ENCODE results near the gene IFNGR1. TPM values are rescaled to one million over a fixed set of nuclear protein-coding genes. Genes with fewer than 3 reads are reported as not detected.

IFNGR1 gene
- total and polyA plus RNA-seq, 2 experiments from 2014 or later = 22.8 to 23.2 TPM

GRCh38 chr6:137177611-137178010, 41.6 kb downstream of the IFNGR1 start:
- H3K4me2 ChIP-seq = no peak overlapping the region
- H3F3A ChIP-seq (replicated peaks; ENCODE audit: low read depth) = no peaks in the 10 kb centered on the region
- H3K27ac Mint-ChIP-seq = no peak overlapping the region
- H2AFZ ChIP-seq = no peak overlapping the region
- no peak overlapping the region for H3K4me3 Mint-ChIP-seq
- H3K27me3 ChIP-seq (ENCODE audit: insufficient read depth) = no peaks in the 10 kb centered on the region
- no peak for ATAC-seq
- no peak for TF ChIP-seq JUNB (IDR thresholded peaks at IDR 0.05; ENCODE audit: unreplicated experiment)
- no peaks in the 10 kb centered on the region for H4K20me1 ChIP-seq (replicated peaks; ENCODE audit: insufficient read depth)
- H3K27ac ChIP-seq (ENCODE audit: low read depth) = no peak overlapping the region
- H3K9me2 ChIP-seq (ENCODE audit: insufficient read depth) = peaks cover 10% of the 10 kb centered on the region; the same call in 1 of the 2 replicates
- DNase-seq (ENCODE audit: low spot score) = no peak
- peaks cover 2% of the 10 kb centered on the region for H3K27me3 Mint-ChIP-seq (ENCODE audit: insufficient read depth, low read depth, poor library complexity)
- H3K4me1 Mint-ChIP-seq = peaks cover 3% of the 10 kb centered on the region
- H3K79me2 ChIP-seq (replicated peaks; ENCODE audit: insufficient read depth) = no peaks in the 10 kb centered on the region
- peaks cover 8% of the 10 kb centered on the region for H3K36me3 ChIP-seq (ENCODE audit: insufficient read depth)
- peaks cover 59% of the 10 kb centered on the region for H3K9me3 Mint-ChIP-seq
- H3K36me3 Mint-ChIP-seq (ENCODE audit: low read depth) = peaks cover 28% of the 10 kb centered on the region; the same call in 2 of the 3 replicates
- H3K4me3 ChIP-seq = no peak overlapping the region
- peaks cover 5% of the 10 kb centered on the region for H3K4me1 ChIP-seq (ENCODE audit: insufficient read depth)

GRCh38 chr6:137176729-137177128, 42.5 kb downstream of the IFNGR1 start:
- Mint-ChIP-seq H3K9me3 (peaks cover 53% of the 10 kb centered on the region), H3K27ac (no peak overlapping the region), H3K36me3 (ENCODE audit: low read depth) (peaks cover 24% of the 10 kb centered on the region; the same call in 2 of the 3 replicates), H3K4me1 (peaks cover 12% of the 10 kb centered on the region), H3K27me3 (ENCODE audit: insufficient read depth, low read depth, poor library complexity) (peaks cover 2% of the 10 kb centered on the region), H3K4me3 (no peak overlapping the region)
- Histone ChIP-seq H3K36me3 (ENCODE audit: insufficient read depth) (peaks cover 5% of the 10 kb centered on the region; the same call in 1 of the 2 replicates), H3K9me2 (ENCODE audit: insufficient read depth) (peaks cover 10% of the 10 kb centered on the region; the same call in 1 of the 2 replicates), H3K4me2 (no peak overlapping the region), H3K79me2 (replicated peaks; ENCODE audit: insufficient read depth) (no peaks in the 10 kb centered on the region), H2AFZ (no peak overlapping the region), H3K27me3 (ENCODE audit: insufficient read depth) (no peaks in the 10 kb centered on the region), H3K4me3 (no peak overlapping the region), H3K4me1 (ENCODE audit: insufficient read depth) (peaks cover 14% of the 10 kb centered on the region), H3F3A (replicated peaks; ENCODE audit: low read depth) (no peaks in the 10 kb centered on the region), H3K27ac (ENCODE audit: low read depth) (no peak overlapping the region), H4K20me1 (replicated peaks; ENCODE audit: insufficient read depth) (no peaks in the 10 kb centered on the region)
- DNase-seq (ENCODE audit: low spot score) = no peak
- ATAC-seq = no peak
- TF ChIP-seq JUNB (IDR thresholded peaks at IDR 0.05; ENCODE audit: unreplicated experiment) (no peak), ZNF462 (CRISPR knock-in tag; IDR thresholded peaks at IDR 0.05) (no peak), REST (IDR thresholded peaks at IDR 0.05; ENCODE audit: unreplicated experiment) (no peak), CTCF (conservative IDR thresholded peaks at IDR 0.05; ENCODE audit: low read depth in 2 of 2) (no peak), EZH2phosphoT487 (IDR thresholded peaks at IDR 0.05; ENCODE audit: unreplicated experiment) (no peak), ZNF331 (CRISPR knock-in tag; IDR thresholded peaks at IDR 0.05; ENCODE audit: low read depth) (no peak)
